Stimulated activated CD4-positive, alpha-beta T cell treated with anti-CD3 and anti-CD28 coated beads, Interleukin-4, amount 100 ng/mL, for 24 hours (primary cell): Measurements from ENCODE around the gene EMP2.

Experiments used
- DNase-seq: peaks from one replicate; pipeline ENCODE4 v3.0.0-alpha.2; 2020

Gene EMP2

DNA sequence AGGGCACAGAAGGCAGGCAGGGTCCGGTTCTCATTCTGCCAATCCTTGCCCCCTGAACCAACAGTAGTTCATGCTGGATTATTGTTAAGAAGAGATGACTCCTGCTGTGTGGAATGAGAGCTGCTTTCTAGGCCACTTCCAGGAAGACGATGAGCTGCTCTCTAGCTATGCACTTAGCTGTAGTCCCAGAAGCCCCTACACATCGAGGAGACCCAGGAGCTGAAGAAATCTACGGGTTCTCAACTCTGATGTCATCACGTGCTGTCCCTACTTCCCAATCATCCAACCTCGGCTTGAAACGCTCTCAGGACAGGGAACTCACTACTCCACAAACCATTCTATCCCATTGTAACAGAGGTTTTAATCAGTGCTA is 29.0 kb upstream of the EMP2 start:
- DNase-seq, result no peak

DNA sequence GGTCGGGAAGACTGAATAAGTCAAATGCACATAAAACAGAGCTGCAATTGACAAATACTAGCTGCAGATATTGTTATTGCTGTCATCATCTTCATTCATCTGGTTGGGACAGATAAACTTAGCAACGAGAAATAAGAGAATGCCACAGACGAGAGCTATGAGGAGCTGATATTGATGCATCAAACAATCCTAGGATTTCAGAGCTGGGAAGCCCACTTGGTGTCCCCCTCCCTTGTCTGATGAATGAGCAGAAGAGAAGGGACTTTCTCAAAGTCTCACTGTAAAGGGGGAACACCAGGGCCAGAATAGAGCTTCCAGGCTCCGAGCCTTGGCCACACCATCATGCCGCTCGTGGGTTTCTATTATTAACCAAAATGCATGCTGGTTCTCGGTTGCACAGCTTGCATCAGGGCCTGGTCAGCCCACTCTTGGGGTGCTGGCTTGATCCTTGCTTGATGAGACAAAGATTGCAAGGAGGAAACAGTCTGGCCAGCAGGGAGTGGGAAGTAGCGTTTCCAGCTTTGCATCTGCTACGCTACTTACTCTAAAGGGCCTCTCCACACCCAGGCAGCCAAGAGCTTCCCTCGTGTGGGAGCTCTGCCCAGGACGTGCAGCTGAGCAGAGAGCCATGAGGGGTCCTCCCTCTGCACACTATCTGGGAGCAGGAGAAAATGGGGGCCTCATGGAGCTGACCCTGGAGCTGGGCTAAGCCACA is 28.4 kb upstream of the EMP2 start:
- no peak for DNase-seq

DNA sequence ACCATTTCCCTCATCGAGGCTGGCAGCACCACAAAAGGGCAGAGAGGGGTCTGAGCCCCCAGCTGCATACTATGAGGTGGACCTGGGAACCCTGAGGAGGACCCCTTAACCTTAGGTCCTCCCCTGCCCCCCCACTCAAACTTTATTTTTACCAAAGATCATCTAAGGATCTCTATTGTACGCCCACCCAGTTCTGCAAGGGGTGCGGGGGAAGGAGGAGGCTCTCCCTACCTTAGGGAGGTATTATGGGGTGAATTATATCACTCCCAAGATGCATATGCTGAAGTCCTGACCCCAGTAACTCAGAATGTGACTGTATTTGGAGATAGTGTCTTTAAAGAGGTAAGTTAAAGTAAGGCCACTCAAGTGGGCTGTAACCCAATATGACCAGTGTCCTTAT is 26.8 kb upstream of the EMP2 start:
- no peak for DNase-seq

DNA sequence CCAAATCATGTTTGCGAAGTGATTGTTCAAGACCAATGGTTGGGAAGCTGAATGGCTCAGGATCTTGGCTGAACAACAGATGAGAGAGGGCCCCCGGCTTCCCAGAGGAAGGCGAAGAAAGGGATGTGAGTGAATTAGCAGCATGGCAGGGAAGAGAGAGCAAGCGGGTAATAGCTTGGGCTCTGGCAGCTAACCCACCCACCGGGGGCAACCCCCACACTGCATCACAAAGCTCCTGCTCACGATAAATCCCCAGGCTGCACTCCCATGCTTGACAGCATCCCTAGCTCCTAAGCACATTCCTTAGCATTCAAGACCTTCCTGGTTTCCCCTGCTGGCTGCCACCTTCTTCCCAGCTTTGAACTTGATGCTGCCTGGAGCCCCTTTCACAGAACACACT is 26.2 kb upstream of the EMP2 start:
- DNase-seq, result no peak

DNA sequence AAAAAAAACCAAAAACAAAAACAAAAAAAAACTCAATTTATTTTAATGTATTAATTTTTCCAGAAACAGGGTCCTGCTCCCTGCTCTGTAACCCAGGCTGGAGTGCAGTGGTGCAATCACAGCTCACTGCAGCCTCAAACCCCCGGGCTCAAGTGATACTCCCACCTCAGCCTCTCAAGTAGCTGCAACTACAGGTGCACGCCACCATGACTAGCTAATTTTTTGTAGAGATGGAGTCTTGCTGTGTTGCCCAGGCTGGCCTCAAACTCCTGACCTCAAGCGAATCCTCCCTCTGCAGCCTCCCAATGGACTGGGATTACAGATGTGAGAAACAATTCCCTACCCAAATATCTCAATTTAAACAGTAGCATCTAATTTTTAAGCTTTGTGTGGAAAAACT is 25.2 kb upstream of the EMP2 start:
- DNase-seq, result no peak

DNA sequence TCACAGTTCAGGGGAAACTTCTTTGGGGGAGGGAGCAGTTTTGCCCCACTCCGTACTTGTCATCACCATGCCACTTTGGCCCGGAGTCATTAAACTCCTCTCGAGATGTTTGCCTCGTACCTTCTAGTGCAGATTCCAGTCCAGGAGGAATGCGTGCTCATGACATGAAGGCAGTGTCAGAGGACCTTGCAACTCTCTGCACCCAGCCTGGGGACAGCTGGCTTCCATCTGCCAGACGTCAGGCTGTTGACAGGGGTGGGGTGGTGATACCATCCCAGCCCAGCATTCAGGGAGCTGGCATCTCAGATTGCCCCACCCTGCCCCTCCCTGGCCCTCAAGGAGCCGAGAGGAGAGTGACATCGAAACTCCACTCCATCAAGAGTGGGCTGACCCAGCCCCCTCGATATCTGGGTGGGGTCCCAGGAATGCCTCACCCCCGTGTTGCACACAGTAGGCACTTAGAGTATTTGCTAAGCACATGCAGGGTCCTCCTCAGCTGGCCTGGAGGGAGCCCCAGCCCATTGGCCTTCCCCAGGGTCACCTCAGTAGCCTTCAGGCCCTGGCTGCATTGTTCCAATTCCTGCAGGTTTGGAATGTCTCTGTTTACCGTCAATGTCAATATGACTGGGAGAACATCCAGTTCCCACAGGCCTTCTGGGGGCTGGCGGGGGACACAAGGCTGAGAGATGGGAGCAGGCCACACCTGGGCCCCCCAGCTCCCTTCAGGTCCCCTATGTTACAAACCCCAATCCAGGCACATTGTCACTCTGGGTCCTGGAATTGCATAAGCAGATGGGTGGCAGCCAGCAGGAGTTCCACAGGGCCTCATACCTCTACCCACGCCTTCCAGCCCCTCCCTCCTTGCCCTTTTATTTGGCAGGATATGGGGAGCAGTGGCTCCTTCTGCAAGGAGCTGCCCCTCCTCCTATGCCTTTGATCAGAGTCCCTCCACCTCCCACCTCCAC is 21.3 kb upstream of the EMP2 start:
- DNase-seq, result no peak

DNA sequence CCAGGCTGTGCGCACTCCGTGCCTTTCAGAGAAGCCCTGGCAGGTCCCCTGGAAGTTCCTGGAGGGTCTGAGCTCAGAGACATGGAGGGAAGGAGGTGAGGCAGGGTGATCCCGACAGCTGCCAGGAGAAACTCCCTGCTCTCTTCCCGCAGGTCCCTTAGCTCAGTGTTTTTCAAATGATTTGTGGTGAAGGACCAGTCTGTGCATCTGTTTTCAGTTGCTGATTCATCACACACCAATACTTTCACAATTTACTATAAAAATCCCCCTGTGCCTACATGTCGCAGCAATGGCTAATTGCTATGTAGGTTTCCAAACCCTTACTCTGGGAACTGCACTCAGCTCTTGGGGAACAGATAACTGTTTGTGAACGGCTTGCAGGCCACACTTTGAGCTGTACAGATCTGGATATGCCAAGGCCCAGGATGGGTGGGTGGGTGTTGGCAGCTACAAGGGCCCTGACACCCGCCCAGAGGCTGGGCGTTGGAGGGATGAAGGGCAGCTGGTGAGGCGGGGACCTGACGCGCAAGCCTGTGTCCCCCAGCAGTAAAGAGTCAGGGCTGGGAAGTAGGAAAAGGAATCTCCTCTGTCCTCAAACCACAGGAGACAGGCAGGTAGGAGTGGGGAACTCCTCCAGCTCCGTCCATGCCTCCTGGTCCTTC is 20.5 kb upstream of the EMP2 start:
- no peak for DNase-seq

DNA sequence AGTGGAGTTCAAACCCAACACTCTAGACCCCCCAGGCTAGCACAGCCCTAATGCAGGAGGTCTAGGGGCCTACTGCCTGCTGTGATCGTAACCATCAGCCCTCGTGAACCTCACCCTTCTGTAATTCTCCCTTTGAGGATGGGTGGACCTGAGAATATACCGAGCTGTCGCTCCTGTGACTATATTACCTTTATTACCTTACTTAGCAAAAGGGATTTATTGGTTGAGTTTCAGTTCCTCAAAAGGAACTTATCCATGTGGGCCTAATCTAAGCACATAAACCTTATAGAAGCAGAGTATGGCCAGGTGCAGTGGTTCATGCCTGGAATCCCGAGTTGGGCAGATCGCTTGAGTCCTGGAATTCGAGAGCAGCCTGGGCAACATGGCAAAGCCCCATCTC is 19.2 kb upstream of the EMP2 start:
- DNase-seq, result no peak

DNA sequence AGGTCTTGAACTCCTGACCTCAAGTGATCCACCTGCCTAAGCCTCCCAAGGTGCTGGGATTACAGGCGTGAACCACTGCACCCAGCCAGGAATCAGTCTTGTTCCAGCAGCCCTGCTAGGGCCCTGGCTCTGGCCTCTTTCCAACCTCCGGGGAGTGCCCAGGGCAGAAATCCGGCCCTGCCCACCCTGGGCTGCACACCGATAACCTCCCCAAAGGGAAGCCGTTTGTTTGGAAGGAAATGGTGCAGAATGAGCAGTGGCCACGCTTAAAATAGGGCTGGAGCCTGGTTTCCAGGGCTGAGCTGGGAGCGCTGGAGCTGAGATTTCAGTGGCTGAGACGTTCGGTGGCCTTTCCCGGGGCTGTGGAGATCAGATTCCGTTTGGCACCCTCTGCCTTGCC is 17.8 kb upstream of the EMP2 start:
- no peak for DNase-seq

DNA sequence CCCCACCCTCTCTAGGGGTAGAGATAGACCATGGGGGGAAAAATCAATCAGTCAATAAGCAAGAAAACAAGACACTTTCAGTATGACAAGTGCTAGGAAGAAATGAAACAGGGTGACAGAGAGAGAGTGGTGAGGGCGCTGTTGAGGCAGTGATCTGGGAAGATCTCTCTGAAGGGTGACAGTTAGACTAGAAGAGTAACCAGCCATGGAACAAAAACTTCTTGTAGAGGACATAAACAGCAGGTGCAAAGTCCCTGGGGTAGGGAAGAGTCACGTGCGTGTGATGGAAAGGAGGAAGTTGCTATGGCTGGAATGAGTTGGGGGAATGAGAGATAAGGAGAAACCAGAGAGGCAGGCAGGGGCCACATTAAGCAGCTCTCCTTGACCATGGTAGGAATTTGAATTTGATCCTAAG is 16.8 kb upstream of the EMP2 start:
- DNase-seq, result no peak

DNA sequence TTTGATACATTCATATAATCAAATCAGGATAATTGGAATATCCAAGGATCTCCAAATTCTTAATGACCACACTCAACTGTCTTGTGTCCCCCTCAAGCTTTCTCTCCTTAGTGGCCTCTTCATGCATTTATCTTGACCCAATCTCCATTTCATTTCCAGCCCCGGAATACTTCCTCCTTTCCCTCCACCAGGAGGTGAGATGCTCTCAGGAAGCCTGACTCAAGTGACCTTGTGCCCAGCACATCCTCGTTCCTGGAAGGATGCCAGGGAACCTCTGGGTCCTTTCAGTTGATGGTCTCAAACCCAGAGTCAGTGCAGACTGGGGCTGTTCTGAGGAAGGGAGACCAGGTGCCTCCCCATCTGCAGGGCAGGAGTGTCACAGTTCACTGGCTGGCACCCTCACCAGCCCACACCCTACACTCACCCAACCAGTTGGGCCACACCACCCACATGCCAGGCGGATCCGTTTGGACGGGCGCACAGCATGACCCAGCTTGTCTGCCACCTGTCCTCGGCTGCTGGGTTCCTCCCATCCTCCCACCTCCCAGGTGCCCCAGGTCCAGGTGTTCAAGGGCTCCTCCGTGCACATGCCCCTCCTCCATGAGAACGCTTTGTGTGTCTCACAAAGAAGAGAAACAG is 14.0 kb upstream of the EMP2 start:
- no peak for DNase-seq

DNA sequence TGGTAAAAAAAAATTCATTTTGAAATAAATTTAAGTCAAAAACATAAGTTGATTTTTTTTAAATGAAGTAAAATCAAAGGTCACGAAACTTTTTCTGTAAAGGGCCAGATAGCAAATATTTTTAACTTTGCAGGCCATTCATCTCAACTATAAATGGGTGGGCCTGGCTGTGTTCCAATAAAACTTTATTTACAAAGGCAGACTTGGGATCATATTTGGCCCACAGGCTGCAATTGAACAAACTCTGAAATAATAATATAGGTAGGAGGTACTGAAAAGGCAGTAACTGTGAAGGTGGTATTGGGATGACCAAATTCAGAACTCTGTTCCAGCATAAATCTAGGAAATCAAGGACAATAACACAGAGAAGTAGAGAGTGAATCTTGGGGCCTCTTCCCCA is 12.2 kb upstream of the EMP2 start:
- DNase-seq, result no peak

DNA sequence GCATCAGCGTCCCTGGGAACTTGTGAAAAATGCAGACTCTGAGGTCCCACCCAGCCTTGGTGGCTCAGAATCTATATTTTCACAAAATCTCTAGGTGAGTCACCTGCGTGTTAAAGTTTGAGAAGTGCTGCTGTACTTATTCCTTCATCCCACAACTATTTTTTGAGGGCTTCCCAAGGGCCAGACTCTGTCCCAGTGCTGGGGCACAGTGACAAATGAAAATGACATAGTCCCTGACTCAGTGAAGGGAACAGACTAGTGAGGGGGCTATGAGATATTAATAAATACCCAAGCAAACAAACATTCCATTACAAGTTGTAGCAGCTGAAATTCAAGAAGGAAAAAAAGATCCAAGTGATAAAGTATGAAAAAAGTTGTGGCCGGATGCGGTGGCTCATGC is 9.9 kb upstream of the EMP2 start:
- no peak for DNase-seq

DNA sequence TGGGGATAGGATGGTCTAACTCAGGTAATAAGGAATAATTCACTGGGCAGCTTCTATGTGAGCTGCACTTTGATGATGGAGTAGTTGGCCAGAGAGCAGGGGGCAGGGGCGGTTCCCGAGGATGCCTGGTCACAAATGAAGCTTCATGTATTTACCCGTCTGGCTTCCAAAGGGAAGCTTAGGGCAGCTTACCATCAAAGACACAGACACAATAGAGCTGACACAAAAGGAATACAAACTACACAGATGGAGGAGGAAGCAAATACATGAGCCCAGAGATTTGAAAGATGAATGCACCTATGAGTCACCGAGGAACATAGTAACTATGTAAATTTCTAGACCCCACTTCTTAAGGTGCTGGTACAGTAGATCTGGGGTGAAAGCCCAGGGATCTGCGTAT is 8.7 kb upstream of the EMP2 start:
- DNase-seq, result no peak

DNA sequence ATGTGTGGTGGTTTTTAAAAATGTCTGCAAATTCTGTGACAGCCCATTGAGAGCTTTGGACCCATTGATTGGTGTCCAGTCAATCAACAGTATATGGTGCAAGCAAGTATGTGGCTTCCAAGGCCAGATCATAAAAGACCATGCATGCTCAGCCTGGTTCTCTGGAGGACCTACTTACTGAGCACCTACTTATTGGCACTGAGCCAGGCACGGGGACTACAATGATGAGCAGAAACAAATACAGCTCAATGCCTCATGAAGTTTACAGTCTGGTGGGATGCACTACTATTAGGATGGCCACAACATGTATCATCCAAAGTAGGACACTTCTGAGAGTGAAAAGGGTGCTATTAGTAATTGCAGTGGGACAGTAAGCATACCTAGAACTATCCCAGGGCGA is 7.2 kb upstream of the EMP2 start:
- no peak for DNase-seq

DNA sequence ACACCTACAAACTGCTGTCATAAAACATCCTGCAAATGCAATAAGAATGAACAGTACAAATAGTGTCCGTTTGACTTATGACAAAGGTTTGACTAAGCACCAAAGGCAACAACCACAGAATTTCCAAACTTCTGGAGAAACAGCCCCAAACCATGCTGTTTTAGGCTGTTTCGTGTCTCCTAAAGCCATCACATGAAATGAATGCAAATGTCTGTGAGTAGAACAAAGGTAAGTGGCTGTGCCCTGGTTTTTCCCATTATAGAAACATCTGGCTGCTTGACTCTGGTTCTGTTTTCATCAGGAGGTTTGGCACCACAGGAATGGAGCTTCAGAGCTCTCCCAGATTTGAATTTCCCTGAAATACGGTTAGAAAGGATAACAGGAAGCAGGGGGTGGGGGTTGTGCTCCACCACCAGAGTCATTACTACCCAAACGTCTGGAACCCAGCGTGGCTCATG is 4.6 kb upstream of the EMP2 start:
- no peak for DNase-seq

DNA sequence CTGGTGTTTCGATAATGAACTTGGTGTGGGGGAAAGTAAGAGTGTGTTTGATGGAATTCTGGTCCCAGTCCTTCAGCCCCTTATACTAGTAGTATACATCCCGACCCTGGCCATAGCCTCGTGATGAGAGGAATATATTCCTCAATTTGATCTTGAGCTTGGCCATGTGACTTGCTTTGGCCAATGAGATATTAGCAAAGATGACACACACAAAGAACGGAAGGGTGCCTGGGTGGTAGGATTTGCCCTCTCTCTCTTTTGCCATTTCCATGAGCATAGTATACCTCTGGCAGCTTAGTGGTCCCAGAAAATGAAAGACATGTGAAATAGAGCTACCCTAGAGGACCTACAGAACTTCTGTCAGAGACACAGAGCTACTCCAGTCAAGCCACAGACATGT is 2.9 kb upstream of the EMP2 start:
- no peak for DNase-seq

DNA sequence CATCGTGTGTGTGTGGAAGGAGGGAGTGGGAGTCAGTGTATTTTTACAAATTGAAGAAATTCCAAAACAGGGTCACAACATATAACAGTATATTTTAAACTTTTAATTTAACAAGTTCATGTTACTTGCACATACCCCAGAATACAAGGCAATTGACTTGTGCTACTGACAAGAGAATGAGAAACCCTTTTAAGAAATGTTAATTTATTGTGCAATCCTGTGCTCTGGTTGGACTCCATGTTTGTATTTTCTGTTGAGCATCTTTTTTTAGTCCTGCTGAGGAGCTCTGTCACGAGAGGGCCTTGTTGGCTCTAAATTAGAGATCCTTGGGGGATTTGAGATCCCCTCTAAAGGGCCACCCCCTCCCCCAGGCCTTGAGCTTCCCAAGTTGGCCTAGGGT is 1.1 kb upstream of the EMP2 start:
- DNase-seq, result no peak

DNA sequence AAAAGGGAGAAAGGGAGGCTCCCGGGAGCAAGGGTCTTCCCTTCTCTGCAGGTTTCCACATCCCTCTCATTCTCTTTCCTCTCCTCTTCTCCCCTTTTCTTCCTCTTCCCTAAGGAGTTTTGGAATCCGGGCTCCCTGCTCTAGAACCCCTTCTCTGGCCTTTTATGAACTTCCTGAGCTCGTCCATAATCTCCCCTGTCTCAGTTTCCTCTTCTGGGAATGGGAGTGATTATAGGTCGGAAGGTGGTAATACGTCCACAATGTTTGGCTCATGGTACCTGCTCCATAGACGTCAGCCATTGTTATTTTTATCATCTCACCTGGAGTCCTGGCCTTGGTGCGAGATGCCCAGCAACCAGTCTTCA is 467 bp upstream of the EMP2 start:
- DNase-seq, result no peak

DNA sequence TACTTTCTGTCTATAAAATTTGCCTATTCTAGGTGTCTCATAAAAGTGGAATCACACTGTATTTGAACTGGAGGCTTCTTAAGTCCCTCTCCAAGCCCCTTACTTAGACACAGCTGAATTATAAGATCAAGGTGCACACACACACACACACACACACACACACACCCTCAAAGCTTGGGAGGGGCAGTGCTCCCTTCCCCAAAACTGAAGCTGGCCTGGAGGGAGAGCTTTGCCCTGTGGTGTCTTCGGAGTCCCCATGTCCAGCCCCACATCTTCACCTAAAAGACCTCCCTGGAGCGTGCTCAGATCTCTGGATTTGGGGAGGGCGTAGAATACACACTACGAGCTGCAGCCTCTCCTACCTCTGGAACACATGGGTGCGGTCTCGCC is 828 bp downstream of the EMP2 start:
- no peak for DNase-seq

DNA sequence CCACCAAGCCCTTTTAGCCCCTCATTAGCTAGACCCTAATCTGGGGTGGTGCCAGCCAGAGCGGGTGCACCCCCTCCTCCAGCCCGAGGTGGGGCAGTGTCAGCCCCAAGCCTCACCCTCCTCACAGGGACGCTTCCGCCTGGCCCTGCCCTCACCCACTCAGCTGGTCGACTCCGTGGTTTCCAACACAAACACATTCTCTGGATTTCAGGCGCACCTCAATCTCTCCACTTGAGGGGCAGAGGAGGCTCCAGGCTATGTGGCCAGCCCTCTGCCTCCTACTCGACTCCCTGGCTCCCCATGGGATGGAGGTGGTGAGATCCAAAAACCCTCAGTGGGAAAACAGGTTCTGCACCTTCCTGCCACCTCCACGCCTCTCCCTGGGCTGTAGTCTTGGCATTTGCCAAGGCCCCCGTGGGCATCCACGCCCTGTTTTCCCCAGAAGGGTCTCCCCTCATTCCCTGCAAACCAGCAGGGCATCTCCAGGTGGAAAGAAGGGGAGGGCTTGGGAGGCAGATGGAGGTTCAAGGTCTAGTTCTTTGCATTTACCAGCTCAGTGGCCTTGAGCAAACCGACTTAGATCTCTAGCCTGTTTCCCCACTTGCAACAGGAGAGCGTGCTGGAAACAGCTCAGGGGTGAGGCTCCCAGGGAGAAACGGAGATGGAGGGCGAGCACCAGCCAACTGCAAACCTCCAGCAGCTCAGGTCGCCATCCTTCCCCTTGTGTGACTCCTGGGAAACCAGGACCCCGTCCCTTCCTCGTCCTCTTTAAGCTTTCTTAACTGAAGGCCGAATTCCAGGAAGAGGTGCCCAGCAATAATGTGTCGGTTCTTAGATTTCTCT is 1.7 kb downstream of the EMP2 start:
- no peak for DNase-seq
